GM21723 (cell line): ENCODE measurements around the gene DEGS2.

Experiments used
- ATAC-seq: cut with Tn5 transposase; IDR thresholded peaks from one replicate; pipeline ENCODE4 v1.9.1; 2021; ENCODE audit warnings: mild to moderate bottlenecking, moderate library complexity; ENCODE audit not compliant: unreplicated experiment

Gene DEGS2

DNA sequence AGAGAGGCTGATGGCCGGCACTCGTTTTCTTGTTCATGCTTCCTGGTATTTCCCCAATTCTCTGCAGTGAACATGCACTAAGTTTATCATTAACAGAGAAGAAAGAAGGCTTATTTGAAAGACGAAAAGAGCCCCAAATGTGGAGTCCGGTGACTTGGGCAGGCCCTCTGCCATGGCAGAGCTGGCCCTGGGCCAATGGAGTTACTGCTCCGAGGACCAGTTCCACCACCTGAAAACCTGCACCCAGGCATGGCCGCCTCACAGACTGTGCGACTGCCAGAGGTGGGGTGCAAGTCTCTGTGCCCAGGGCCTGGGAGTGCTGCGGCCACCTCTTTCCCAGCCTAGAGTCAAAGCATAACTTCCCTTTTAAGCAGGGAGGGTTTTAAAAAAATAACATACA, 24.9 kb downstream of the DEGS2 start:
- no peak for ATAC-seq

DNA sequence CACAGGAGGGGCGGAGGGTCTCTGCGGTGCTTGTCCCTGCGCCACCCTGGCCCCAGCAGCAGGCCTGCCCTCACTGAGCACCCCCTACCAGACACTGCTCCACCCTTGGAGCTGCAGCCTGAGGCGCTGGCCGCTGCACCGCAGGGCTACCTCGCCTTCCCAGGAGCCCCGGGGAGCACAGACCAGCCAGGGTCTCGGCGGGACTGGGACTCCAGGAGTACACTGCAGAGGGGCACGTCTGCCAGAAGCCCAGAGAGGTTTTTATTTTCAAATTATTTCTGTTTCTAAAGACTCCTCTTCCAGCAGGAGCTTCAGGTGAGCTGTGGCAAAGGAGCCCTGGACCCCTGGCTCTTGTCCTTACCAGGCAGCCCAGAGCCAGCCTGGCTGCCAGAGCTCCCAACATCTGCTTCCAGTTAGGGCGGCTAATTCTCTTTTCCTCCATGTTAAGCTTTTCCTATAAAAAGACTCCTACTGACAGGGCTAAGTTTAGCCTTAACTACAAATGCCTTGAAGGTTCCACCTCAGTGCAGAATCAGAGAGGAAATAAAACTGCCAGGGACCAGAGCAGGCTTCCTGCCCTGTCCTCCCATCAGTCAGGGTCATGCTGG, 26.4 kb downstream of the DEGS2 start:
- no peak for ATAC-seq

DNA sequence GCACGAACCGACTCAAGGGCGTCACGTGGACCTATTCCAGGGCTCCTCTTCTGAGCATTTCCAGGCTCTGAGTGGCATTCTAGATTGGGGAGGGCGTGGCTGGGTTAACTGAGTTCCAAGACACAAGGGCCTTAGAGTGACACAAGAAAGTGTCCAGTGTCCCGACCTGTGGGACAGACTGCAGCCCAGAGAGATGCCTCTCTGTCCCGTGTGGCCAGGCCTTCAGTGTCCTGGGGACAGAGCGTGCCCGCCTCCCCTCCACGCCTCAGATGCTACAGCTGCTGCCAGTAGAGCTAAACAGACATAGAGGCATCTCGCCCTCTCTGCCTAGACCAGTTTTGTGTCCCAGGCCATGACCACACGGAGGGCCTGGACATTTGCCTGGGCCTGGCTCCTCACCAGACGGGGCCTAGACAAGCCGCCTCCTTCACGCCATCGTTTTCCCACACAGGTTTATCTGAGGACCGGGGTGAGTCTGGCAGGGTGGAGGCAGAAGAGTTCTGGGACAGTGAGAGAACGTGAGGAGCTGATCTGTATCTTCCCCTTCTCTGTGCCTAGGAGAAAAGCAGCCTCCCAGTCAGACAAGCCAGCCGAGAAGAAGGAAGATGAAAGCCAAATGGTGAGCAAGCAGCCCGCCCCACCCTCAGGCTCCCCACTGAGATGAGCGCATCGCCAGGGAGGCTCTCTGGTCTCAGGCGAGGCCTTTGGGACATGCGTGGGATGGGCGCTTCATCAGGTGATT, 27.1 kb downstream of the DEGS2 start:
- no peak for ATAC-seq

DNA sequence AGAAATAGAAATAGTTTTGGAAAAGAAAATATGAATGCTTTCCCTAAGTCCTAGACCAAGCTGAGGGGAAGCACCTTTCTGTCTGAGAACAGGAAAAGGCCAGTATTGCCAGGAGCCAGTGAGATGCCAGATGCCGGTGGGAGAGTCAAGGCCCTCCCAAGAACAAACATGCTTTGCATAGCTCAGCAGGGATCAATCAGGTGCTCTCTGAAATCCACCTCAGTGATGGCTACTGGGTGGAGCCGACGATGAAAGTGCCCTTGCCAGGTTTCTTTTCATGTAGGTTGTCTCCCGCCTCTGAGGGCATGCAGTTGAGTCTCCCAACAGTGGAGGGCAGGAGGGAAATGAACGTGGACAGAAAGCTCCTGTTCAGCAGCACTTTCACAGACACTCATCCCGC, 28.3 kb downstream of the DEGS2 start:
- ATAC-seq, result no peak

DNA sequence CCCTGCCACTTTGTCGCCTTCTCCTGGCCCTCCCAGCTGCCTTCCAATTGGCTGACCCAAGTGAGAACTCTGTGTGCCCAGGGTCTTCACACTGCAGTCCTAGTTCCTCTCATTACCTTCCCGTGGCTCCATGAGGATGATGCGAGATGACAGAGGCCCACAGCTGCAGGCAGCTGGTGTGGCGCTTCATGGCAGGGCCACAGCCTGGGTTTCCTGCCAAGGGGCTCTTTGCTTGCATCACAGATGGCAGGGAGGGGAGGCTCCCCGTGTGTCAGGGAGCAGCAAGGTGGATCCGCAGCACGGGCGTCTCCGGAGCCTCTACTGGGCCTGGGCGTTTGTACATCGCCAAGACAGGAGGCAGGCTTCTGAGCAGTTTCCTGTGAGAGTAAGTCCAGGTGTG, 28.9 kb downstream of the DEGS2 start:
- ATAC-seq, result no peak

DNA sequence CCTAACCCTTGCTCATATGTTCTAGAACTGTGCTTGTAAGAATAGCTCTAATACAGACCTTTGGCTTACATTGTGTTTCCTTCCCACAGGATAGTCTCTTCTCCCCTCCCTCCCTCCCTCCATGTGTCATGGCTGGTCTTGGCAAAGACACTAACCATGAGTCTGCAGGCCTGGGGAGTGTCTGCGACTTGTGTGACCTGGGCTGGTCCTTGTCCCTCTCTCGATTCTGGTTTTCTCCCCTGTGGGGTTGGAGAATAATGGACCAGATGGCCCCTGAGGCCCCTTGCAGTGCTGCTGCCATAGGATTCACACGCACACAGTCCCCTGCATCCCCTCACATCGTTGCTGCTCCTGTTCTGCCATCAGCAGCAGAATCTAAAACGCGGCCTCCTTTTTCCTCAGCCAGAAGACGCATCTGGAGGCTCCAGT, 30.3 kb downstream of the DEGS2 start:
- ATAC-seq, result no peak

DNA sequence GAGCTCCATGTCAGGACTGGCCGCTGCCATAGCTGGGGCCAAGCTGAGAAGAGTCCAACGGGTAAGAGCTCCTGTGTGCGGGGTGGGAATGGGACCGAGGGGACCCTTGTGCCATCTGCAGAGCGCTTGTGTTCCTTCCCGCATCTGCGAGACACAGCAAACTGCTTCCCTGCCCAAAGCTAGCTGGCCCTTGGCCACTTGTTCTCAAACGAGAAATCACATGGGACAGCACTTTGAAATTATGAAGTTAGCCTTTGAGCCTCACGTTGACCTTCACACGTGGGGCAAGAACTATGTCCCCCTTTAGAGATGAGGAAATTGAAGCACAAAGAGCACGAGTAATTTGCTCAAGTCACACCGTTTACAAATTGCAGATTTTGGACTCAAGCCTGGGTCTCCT, 30.8 kb downstream of the DEGS2 start:
- ATAC-seq, result no peak

DNA sequence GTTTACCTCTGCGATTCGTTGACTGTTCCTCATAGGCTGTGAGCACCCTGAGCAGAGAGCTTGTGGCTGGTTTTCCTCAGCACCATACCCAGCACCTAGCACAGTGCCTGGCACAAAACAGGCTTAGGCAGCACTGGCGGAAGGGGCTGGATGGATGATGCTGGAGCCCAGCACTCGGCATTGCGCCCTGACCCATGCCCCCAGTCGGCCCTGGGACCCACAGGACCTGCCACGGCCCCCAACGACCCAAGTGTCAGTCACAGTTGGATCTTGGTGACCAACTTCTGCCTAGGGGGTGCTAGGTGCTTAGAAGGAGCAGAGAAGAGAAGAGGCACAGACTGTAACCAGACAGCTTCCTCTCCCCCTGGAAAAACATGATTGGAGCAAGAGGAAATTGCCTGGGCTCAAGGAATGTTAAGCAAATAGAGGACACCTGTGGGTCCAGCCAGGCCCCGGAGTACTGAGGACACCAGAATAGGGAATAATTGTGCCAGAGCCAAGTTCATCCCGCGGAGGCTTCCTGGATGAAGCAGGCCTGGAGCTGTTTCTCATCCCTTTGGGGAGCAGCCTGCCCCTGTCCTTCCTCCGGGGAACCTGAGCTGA, 31.5 kb downstream of the DEGS2 start:
- no peak for ATAC-seq

DNA sequence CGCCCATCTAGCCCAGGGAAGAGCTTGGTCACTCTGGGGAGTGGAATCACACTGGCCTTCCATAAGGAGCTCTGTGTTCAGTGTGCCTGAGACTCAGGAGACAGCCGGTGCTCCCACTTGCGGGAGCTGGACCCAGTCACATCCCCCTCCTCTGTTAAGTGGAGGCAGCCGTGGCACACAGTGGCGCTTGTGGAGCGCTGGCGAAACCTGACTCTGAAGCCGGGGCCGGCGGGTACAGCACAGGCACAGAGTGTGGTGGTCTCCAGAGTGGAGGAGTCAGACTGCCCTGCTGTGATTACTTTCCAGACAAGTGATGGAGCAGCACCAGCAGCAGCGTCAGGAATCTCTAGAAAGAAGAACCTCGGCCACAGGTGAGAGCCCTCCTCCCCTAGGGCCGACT, 33.0 kb downstream of the DEGS2 start:
- ATAC-seq, result no peak

DNA sequence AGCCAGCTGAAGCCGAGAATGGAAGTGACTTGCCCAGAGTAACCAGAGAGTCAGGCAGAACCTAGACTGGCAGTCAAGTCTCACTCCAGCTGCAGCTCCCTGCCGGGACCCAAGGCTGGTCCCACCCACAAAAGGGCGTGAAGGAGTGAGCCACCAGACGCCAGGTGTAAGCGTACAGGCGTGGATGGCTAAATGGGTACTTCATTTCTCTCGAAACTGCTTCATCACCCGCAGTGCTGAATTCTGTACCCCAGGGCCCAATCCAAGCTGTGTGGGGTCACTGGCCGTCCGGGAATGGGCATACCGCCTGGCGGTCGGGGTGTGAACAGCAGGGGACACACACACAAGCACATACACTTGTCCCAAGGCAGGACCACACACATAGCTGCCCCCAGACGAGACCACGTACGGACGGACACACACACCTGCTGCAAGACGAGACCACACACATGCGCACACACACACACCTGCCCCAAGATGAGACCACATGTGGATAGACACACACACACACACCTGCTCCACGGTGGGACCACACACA, 34.8 kb downstream of the DEGS2 start:
- no peak for ATAC-seq

DNA sequence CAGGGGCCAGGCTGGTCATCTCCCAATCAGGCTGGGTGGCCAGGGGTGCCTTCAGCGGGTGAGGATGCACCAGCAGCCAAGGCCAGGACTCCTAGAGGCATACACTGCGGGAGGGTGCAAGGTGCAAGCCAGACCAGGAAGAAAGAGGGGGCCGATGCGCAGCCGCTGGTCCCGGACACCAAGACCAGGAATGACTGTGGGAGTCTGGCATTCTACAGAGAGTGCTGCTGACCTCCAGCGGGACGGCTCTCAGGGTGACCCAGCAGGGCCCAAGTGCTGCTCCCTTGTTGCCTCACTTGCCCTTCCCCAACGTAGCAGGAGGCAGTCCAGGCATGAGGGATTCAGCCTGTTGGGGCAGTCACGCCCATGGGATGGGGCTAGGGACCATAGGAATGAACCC, 35.8 kb downstream of the DEGS2 start:
- ATAC-seq, result no peak

DNA sequence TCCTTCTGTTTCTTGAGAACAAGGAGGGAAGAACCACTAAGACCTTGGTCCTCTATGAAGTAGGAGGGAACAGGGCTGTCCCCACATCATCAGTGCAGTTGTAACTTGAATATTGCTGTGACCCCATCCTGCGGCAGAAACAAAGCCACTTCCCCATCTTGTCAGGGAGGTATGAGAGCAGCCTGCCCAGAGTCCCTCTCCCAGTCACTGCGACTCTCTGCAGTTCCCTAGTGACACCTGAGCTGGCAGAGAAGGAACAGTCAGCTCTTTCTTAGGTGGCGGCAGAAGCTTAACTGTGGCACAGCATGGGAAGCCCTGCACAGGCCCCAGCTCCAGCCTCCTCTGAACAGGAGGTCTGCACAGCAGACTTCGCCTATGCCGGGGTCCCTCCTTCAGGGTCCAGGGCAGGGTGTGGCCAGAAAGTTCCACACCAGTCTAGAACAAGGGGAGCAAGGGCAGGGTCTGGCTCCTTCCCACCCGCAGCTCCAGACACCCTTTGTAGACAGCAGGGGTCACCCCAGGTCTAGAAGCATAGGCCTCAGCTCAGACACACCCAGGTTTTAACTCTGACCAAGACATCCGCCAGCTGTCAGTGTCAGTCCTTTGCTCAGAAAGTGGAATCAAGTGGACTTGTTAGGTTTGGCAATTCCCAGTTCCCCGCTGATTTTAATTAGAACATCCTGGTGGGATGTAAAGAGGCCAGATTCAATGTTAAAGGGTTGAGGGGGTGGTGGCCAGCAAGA, 36.8 kb downstream of the DEGS2 start:
- ATAC-seq, result no peak

DNA sequence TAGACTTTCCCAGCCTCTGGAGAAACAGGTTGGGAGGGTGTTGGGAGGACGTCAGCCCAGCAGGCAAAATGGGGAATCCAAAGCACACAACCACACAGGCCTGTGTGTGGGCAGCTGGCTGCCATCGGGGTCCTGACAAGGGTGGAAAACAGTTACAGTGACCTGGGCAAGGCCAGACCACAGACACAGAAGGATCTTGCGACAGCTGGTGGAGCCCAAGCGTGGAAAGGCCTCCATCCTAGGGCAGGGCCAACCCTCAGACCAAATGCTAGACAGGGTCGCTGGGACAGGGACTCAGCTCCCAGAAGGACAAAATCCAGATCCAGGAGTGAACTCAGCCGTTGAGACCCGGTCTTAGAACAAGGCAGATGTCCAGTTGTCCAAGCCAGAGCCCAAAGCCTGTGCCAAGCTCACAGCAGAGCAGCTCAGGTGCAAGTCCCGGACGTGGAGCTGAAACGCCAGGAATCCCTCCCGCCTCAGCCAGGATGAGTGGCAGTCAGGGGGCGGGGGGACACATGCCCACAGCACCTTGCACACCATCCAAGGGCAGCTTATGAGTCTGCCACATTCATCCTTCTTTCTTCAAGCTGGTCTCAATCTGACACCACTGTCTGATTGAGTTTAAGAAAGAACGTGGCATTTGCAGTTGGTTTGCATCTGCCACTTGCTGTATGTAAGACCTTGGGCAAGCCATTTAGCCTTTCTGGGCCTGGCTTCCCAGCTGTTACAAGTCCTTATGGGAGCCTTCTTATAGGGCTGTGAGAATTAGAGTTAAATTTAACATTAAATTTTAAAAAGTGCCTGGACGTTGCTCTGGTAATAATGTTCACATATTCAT, 37.6 kb downstream of the DEGS2 start:
- no peak for ATAC-seq

DNA sequence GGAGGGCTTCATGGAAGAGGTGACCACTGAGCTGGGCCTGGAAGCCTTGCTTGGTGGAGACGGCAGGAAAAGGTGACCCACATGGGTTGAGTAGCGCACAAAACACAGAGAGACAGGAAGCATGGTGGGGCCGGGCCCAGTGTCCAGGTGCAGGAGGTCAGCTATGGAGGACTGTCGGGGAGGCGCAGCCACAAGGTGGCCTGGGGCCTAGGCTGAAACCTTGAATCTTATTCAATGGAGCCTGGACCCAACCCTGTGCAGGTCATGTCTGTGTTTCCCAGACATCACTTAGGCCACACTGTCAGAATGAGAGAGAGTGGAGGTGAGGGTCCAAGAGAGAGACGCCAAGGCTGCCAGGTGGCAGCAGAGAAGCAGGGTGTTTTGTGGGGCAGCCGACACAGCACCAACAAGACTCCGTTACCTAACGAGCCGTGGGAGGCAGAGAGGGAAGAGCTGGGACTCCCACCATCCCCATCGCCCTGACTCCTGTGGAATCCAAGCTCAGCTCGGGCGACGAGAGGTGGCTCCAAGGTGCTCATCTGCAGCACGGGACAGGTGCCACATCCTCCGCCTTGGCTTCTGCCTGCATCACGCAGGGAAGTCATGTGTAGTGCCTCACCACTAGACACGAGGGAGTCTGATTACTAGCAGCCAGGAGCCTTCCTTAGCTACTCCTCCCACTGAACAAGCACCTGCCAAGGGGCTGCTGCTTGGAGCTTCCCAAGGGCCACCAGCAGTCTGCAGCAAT, 38.7 kb downstream of the DEGS2 start:
- no peak for ATAC-seq

DNA sequence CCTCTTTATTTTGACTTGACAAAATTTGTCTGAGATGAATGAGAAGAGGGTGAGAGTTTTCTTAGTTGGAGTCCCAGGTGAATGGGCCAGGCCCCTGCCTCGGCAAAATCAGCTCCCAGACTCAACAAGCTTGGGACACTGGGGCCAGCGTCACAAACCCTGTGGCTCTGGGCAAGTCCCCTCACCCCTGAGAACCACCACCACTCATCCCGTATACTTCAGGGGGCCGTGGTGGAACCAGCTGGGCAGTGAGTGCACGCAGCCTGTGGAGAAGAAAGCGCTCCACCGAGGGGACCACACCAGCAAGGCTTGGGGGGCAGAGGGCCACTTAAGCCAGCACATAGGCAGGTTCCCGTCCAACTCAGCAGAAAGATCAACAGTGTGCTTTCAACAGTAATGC, 40.2 kb downstream of the DEGS2 start:
- no peak for ATAC-seq

DNA sequence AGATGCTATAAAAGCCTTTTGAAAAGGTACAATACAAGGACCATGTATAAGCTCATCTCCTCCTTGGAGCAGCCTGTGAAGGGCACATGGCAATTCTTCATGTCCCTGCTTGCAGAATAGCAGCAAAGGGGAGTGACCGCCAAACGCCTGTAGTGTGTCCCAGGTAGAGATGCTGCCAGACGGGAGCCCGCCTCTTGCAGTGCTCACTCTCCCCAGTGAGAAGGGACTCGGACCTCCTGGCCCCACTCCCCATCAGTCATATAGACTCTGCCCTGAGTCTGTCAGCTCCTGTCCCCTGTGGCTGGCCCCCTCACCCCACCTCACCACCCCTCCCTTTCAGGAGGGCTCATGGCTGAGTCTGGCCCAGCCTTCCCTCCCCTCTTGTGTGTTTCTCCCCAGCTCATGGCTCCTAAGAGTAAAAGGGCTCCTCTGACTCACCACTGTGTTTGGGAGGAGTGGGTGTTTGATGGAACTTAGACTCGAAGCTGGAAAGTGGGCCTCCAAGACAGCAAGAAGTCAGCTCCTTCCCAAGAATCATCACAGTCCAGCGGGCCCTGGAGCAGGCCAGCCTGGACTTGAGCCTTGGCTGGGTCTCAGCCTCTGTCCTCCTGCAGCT, 40.9 kb downstream of the DEGS2 start:
- ATAC-seq, result no peak

DNA sequence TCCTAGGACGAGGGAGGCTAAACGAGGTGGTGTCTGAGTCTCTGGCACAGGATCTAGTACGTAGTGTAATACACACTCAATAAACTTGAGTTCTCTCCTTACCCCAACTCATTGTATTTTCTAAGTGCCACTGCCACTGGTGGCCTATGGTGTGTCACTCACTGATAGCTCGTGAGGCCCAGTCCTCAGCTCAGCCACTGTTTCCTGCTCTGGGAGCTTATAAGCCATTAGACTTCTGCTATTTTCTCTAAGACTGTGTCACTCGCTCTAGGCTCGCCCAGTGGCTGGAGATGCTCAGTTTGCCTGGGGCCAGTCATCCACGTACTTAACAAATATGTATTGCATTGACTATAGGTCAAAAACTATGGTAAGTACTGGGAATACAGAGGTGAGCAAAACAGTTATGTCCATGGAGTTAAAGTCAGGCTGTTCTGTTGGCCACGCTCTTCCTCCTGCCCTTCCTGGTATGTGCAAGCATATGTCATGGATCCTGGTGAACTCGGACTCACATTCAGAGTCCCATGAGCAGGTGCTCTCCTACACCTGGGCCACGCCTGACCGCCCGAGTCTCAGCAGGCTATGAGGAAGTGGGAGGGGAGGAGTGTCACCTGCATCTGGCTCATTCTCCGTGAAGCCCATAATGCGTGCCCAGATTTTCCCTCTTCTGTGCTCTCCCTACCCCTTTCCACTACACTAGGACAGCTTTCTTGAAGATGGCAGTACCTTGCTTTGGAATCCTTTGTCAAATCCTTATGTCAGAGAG, 41.6 kb downstream of the DEGS2 start:
- ATAC-seq, result no peak

DNA sequence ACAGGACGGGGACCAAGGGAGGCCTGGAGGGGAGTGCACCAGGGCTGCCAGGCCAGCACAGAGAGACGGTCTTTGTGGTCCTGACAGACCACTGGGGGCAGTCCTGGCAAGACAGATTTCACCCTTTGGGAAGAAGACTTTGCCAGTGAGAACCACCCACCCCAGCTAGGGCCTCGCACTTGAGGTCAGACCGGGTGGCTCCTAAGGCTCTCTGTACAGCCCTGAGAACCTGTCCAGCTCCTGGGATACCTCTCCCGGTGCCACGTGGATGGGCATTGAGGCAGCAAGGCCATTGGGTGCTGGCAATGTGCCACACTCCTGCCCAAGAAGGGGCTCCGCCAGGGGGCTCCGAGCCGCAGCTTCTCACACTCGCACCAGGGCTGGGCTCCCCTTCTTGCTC, 42.4 kb downstream of the DEGS2 start:
- ATAC-seq, result no peak

DNA sequence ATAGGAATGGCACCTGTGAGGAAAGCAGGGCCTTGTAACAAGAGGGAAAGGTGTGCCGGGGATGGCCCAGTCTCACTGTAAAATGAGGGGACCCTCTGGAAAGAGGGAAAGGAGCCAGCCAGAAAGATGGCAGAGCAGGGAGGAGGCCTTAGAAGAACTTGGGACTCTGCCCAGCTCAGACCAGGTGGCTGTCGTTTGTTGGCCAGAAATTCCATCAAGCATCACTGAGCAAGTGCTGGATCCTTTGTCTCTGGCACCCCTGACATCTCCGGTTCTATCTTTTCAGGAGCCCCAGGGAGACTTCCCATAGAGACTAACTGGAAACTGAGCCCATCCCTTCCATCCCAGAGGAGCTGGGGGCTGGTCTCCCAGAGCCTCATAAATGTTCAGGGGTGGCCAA, 43.3 kb downstream of the DEGS2 start:
- ATAC-seq, result no peak
